Smooth muscle cell (in vitro differentiated cells): ENCODE results near the gene TMEM254. TPM values are rescaled to one million over a fixed set of nuclear protein-coding genes. Genes with fewer than 3 reads are reported as not detected.

Source experiments
- DNase-seq: peaks from one replicate; lab custom pipeline; 2025; ENCODE audit not compliant: unreplicated experiment; lab: John Stamatoyannopoulos, UW
- H2AFZ ChIP-seq: fragments of 200-600 bp; sonication (generic); 2 replicates; pipeline ENCODE4 v1.6.0; 2016; ENCODE audit warnings: antibody characterized with exemption, low read depth, mild to moderate bottlenecking
- H3F3A ChIP-seq: fragments of 200-600 bp; sonication (generic); 2 replicates; pipeline ENCODE4 v1.6.0; 2017; ENCODE audit warnings: antibody characterized with exemption, low read depth
- H3K27ac ChIP-seq: fragments of 200-600 bp; sonication (generic); 2 replicates; pipeline ENCODE4 v1.5.1; 2016; ENCODE audit warnings: low read depth, mild to moderate bottlenecking
- H3K27me3 ChIP-seq: fragments of 200-600 bp; sonication (generic); 2 replicates; pipeline ENCODE4 v1.6.1; 2016; ENCODE audit warnings: low read depth, mild to moderate bottlenecking
- H3K36me3 ChIP-seq: fragments of 200-600 bp; sonication (generic); 2 replicates; pipeline ENCODE4 v1.5.1; 2016; ENCODE audit warnings: low read depth
- H3K4me1 ChIP-seq: fragments of 200-600 bp; sonication (generic); 2 replicates; pipeline ENCODE4 v1.5.1; 2016; ENCODE audit warnings: low read depth
- H3K4me2 ChIP-seq: fragments of 200-600 bp; sonication (generic); 2 replicates; pipeline ENCODE4 v1.6.0; 2016; ENCODE audit warnings: mild to moderate bottlenecking
- H3K4me3 ChIP-seq: fragments of 200-600 bp; sonication (generic); 2 replicates; pipeline ENCODE4 v1.5.1; 2016; ENCODE audit warnings: mild to moderate bottlenecking
- H3K79me2 ChIP-seq: fragments of 200-600 bp; sonication (generic); 2 replicates; pipeline ENCODE4 v1.6.0; 2016; ENCODE audit warnings: low read depth, mild to moderate bottlenecking
- H3K9ac ChIP-seq: fragments of 200-600 bp; sonication (generic); 2 replicates; pipeline ENCODE4 v1.6.0; 2016; ENCODE audit warnings: low read depth
- H3K9me3 ChIP-seq: fragments of 200-600 bp; sonication (generic); replicated peaks from 2 replicates; pipeline ENCODE4 v1.5.1; 2016; ENCODE audit warnings: low read depth
- H4K20me1 ChIP-seq: fragments of 200-600 bp; sonication (generic); 2 replicates; pipeline ENCODE4 v1.6.0; 2016; ENCODE audit warnings: low read depth
- WGBS: methylation state at CpG from one replicate; pipeline ENCODE4 v1.1.7; 2016; ENCODE audit warnings: low lambda C conversion rate; 5-methylcytosine and 5-hydroxymethylcytosine counted together
- polyA plus RNA-seq: library from polyadenylated mRNA; unstranded; fragments of >200 nt; fragmentation: Nextera tagmentation; extraction: Ambion mirVana; gene quantifications from 2 replicates; pipeline ENCODE4 v1.2.1, GENCODE V29; 2016
- total RNA-seq: library from RNA; depleted of rRNA; stranded (reverse); fragments of >200 nt; gene quantifications from 2 replicates; pipeline ENCODE4 v1.2.3, GENCODE V29; 2014
- TF ChIP-seq, protein P1 (sequence below): fragments of 200-600 bp; sonication (generic); IDR thresholded peaks from 2 replicates; pipeline ENCODE4 v1.5.1; 2017; ENCODE audit warnings: borderline replicate concordance, mild to moderate bottlenecking, antibody characterized with exemption; ENCODE audit not compliant: insufficient read depth, poor library complexity, severe bottlenecking

The TMEM254 gene
- total and polyA plus RNA-seq, 2 experiments from 2014 or later = 34.6 to 42.1 TPM

DNA sequence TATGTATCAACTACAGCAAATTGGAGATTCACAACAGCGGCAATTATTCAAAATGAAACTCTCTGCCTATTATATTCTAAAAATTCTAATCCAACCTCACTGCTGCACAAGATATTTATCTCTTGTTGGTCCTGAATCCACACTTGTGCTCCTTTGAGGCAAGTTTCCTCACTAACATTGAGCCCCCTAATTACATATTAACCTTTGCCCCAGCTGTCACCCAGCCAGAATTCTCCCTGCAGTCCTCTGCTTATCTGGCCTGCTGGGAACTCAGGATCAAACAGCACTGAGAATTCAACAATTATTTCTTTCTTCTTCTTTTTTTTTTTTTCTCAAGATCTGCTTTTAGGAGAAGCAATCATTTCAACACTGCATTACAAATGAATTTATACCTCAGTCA, 32.5 kb downstream of the TMEM254 start:
- Histone ChIP-seq H3K79me2 (no peaks in the 10 kb centered on the region), H4K20me1 (no peaks in the 10 kb centered on the region), H3K27ac (no peak overlapping the region), H3K27me3 (no peaks in the 10 kb centered on the region), H3F3A (no peaks in the 10 kb centered on the region), H3K4me2 (no peak overlapping the region), H3K4me3 (no peak overlapping the region), H3K9ac (no peak overlapping the region), H2AFZ (no peak overlapping the region), H3K9me3 (peaks cover 6% of the 10 kb centered on the region), H3K4me1 (no peaks in the 10 kb centered on the region), H3K36me3 (no peaks in the 10 kb centered on the region)
- TF ChIP-seq, protein P1, sequence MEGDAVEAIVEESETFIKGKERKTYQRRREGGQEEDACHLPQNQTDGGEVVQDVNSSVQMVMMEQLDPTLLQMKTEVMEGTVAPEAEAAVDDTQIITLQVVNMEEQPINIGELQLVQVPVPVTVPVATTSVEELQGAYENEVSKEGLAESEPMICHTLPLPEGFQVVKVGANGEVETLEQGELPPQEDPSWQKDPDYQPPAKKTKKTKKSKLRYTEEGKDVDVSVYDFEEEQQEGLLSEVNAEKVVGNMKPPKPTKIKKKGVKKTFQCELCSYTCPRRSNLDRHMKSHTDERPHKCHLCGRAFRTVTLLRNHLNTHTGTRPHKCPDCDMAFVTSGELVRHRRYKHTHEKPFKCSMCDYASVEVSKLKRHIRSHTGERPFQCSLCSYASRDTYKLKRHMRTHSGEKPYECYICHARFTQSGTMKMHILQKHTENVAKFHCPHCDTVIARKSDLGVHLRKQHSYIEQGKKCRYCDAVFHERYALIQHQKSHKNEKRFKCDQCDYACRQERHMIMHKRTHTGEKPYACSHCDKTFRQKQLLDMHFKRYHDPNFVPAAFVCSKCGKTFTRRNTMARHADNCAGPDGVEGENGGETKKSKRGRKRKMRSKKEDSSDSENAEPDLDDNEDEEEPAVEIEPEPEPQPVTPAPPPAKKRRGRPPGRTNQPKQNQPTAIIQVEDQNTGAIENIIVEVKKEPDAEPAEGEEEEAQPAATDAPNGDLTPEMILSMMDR = no peak
- DNase-seq = no peak
- 95% methylated on average over 1 of the region's 1 CpG for WGBS

DNA sequence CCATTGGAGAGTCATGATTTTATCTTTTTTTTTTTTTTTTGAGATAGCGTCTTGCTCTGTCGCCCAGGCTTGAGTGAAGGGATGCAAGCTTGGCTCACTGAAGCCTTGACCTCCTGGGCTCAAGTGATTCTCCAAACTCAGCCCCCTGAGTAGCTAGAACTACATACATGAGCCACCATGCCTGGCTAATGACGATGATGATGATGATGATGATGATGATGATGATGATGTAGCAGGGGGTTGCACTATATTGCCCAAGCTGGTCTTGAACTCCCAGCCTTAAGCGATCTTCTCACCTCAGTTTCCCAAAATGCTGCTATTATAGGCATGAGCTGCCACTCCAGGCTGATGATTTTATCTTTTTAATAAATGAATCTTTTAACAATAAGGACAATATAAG, 40.2 kb downstream of the TMEM254 start:
- TF ChIP-seq, protein P1 = no peak

DNA sequence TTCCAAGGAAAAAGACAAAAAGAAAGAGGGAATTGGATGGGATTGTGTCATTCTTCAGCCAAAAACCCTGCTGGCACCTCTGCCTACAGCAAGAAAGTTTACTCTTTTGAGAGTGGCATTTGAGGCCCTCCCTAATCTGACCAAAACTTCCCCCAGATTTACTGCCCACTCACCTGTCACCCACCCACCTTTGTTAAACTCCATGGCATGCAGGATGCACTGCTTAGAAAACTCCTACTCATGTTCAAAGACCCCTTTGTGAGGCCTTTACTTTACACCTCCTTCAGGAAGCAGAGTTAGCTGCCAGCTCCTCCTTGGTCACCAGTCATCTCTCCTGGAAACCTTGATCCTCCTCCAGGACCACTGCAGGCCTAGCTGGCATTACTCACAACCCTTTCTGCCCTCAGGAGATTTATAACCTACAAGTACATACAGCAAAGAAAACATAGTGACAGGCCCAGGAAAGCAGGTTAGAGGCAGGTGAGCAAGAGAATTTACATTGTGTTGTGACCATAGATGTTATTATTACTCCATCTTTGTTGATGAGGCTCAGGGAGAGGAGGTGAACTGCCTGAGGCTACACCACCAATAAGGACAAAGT, 43.7 kb downstream of the TMEM254 start:
- Histone ChIP-seq H2AFZ (no peak overlapping the region), H3K4me1 (no peaks in the 10 kb centered on the region), H3K27me3 (peaks cover 3% of the 10 kb centered on the region), H3K9me3 (no peaks in the 10 kb centered on the region), H3K79me2 (no peaks in the 10 kb centered on the region), H3F3A (no peaks in the 10 kb centered on the region), H4K20me1 (no peaks in the 10 kb centered on the region), H3K4me2 (no peak overlapping the region), H3K4me3 (no peak overlapping the region), H3K36me3 (no peaks in the 10 kb centered on the region), H3K9ac (no peak overlapping the region), H3K27ac (no peak overlapping the region)
- no peak for DNase-seq
- TF ChIP-seq, protein P1 = no peak

More for the DNA sequence above, 40.2 kb downstream of the TMEM254 start:
- H3K79me2 ChIP-seq = no peaks in the 10 kb centered on the region
- no peak overlapping the region for H3K4me3 ChIP-seq
- no peak overlapping the region for H3K9ac ChIP-seq
- no peaks in the 10 kb centered on the region for H3K9me3 ChIP-seq
- no peaks in the 10 kb centered on the region for H3F3A ChIP-seq
- H2AFZ ChIP-seq = no peak overlapping the region
- H3K4me2 ChIP-seq = no peak overlapping the region
- H4K20me1 ChIP-seq = no peaks in the 10 kb centered on the region
- no peak overlapping the region for H3K27ac ChIP-seq
- DNase-seq = no peak
- peaks cover 3% of the 10 kb centered on the region for H3K27me3 ChIP-seq
- WGBS = 86% methylated on average over 4 of the region's 4 CpGs
- no peaks in the 10 kb centered on the region for H3K4me1 ChIP-seq
- H3K36me3 ChIP-seq = no peaks in the 10 kb centered on the region

DNA sequence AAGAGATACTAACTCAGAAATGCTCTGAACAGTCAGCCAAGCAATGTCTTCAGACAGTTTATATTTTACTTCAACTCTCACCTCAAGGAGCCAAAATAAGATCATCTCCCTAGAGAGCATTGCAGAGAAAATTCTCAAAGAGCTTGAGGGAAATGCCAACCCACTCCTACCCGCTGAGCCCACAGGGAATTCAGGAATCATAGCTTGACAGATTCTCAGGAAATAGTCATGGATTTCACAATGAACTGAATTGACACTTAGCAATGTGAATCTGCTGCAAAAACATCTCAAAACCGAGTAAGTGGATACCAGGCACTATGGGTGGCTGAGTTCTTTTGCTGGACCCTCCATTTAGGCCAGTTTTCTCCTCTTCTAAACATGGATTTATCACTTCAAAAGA, 44.3 kb downstream of the TMEM254 start:
- DNase-seq = no peak
- 82% methylated on average over 2 of the region's 2 CpGs for WGBS
- no peak overlapping the region for H3K27ac ChIP-seq

More for the DNA sequence above, 44.3 kb downstream of the TMEM254 start:
- Histone ChIP-seq H2AFZ (no peak overlapping the region), H3F3A (no peaks in the 10 kb centered on the region), H3K4me1 (no peaks in the 10 kb centered on the region), H3K9ac (no peak overlapping the region), H3K36me3 (no peaks in the 10 kb centered on the region), H3K4me3 (no peak overlapping the region), H4K20me1 (no peaks in the 10 kb centered on the region), H3K9me3 (no peaks in the 10 kb centered on the region), H3K4me2 (no peak overlapping the region), H3K27me3 (peaks cover 3% of the 10 kb centered on the region), H3K79me2 (no peaks in the 10 kb centered on the region)
- TF ChIP-seq, protein P1 = no peak
